Right hindlimb (tissue), 1 donor: ENCODE data around the gene VEGFC.

Source experiments
- DNase-seq: peaks from one replicate; pipeline ENCODE4 v3.0.0-alpha.2; 2018

The VEGFC gene

GRCh38 chr4:176792326-176793059, at the start of gene VEGFC:
Gene VEGFC, minus strand, starts transcription at chr4:176792922. Its CDS starts 611 bp downstream, at chr4:176792311.
- peak; percentile 66 for DNase-seq

GRCh38 chr4:176841711-176842112, 49.0 kb upstream of the VEGFC start:
- DNase-seq = no peak

GRCh38 chr4:176840166-176840565, 47.4 kb upstream of the VEGFC start:
- DNase-seq = no peak

- DNase-seq = no peak
Measured at GRCh38 chr4:176839656-176840055, 46.9 kb upstream of the VEGFC start.

GRCh38 chr4:176838601-176839433, 46.1 kb upstream of the VEGFC start:
- DNase-seq = no peak

- no peak for DNase-seq
Measured at GRCh38 chr4:176837169-176837895, 44.6 kb upstream of the VEGFC start.

- DNase-seq = no peak
Measured at GRCh38 chr4:176834531-176834930, 41.8 kb upstream of the VEGFC start.

- DNase-seq = no peak
Measured at GRCh38 chr4:176833400-176834175, 40.9 kb upstream of the VEGFC start.

- no peak for DNase-seq
Measured at GRCh38 chr4:176830971-176831370, 38.2 kb upstream of the VEGFC start.

- DNase-seq = no peak
Measured at GRCh38 chr4:176825586-176825985, 32.9 kb upstream of the VEGFC start.

GRCh38 chr4:176824645-176825366, 32.1 kb upstream of the VEGFC start:
- no peak for DNase-seq

GRCh38 chr4:176818531-176818930, 25.8 kb upstream of the VEGFC start:
- no peak for DNase-seq

- no peak for DNase-seq
Measured at GRCh38 chr4:176817204-176817603, 24.5 kb upstream of the VEGFC start.

GRCh38 chr4:176814770-176815169, 22.0 kb upstream of the VEGFC start:
- no peak for DNase-seq

- no peak for DNase-seq
Measured at GRCh38 chr4:176810481-176811249, 17.9 kb upstream of the VEGFC start.

GRCh38 chr4:176806778-176807375, 14.2 kb upstream of the VEGFC start:
- no peak for DNase-seq

GRCh38 chr4:176805155-176805554, 12.4 kb upstream of the VEGFC start:
- DNase-seq = no peak

GRCh38 chr4:176800891-176801534, 8.3 kb upstream of the VEGFC start:
- no peak for DNase-seq

GRCh38 chr4:176799653-176800052, 6.9 kb upstream of the VEGFC start:
- no peak for DNase-seq

- no peak for DNase-seq
Measured at GRCh38 chr4:176798540-176798939, 5.8 kb upstream of the VEGFC start.
